T-helper 1 cell treated with Interleukin-12 subunit alpha and Interleukin-12 subunit beta and Interleukin-4 antibody, amounts not matched to agents 30 ng/mL and 1 ng/mL, for 36 hours (primary cell): ENCODE measurements around the gene PBX1. TPM values are rescaled to one million over a fixed set of nuclear protein-coding genes. Genes with fewer than 3 reads are reported as not detected.

Experiments
- intact Hi-C: fragments of 100-400 bp; cut with micrococcal nuclease; formaldehyde crosslinking; loops from one replicate; pipeline ENCODE4 v1.15.1; 2024
- total RNA-seq: library from RNA; stranded (reverse); gene quantifications from 2 replicates; pipeline ENCODE4 v1.2.3, GENCODE V29; 2022

Gene PBX1
- total RNA-seq, 1 donor from 2014 or later: not detected

DNA sequence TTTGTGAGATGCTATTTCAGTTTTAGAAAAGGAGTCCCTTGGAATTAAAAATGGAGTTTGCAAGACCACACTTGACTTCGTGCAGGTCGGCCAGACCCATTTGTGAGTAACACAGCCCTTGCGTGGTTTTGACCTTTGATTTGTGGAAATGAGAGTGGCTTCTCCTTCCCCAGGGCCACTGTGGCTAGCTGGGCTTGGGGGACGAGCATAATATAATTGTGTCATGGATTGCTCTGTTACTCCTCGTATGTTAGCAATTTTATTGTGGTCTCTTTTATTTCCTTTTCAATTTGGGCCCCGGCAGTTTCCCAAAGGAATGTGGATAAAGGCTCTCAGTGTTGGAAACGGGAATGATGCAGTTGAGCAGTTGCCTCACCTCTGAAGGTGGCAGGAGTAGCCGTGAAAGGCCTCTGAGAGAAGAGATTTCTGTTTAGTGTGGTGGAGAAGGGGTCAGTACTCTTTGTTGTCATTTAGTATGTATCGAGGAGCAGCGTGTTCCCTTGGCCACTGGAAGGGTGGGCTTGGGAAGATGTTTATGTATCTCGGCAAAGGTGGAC lies 194.6 kb downstream of the PBX1 start:
- intact Hi-C loops: no loop called here

- intact Hi-C loops: no loop called here
These were observed 195.2 kb downstream of the PBX1 start for GRCh38 chr1:164754088-164754600.

DNA sequence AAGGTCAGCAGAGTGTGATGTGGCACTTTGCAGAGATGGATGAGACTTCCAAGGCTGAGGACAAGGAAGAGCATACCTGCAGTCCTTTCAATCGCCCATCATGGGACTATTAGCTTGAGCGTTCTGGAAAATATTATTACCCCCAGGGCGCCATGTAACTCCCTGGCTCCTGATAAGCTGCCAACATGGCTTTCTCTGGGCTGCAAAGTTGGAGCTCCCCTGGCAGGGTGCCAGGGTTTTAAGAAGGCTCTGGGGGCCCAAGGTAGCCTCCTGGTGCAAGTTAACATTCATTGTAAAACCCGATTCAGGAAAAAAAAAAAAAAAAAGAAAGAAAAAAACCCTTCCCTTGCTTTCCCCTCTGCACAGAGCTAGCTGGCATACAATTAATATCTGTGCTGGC lies 196.7 kb downstream of the PBX1 start:
- intact Hi-C loops: no loop called here

DNA sequence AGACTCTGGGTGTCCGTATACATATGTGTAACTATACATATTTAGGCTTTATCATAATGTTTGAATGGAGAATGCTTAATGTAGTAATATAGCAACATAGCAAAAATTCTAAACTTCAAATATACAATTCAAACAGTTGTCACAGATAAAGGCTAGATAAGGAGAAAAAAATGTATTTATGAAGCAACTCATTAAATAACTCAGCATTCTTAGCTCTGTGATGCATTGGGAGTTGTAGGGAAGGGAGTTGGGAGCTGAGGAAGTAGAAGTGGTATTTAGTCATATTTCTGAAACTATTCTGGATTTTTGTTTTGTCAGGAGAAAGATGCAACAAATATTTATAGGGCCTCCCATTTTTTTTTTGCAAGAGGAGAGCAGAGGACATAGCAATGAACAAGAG lies 197.8 kb downstream of the PBX1 start:
- intact Hi-C loops: no loop called here

DNA sequence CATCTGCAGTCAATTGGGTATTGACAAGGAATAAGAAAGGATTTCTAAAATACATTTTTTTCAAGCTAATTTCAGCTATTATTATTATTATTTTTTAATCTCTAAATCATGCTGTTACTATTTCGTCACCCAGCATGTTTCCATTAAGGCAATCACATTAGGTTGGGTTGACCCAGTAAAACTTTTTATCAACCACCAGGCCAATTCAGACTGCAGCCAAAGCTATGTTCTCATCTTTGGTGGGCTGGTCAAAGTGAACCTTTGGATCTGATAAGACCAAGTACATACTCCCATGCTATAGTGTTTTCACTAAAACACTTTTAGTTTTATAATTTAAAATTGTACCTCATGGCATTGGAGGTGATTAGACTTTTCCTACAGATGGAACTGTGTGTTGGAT lies 198.6 kb downstream of the PBX1 start:
- intact Hi-C loops: no loop called here

DNA sequence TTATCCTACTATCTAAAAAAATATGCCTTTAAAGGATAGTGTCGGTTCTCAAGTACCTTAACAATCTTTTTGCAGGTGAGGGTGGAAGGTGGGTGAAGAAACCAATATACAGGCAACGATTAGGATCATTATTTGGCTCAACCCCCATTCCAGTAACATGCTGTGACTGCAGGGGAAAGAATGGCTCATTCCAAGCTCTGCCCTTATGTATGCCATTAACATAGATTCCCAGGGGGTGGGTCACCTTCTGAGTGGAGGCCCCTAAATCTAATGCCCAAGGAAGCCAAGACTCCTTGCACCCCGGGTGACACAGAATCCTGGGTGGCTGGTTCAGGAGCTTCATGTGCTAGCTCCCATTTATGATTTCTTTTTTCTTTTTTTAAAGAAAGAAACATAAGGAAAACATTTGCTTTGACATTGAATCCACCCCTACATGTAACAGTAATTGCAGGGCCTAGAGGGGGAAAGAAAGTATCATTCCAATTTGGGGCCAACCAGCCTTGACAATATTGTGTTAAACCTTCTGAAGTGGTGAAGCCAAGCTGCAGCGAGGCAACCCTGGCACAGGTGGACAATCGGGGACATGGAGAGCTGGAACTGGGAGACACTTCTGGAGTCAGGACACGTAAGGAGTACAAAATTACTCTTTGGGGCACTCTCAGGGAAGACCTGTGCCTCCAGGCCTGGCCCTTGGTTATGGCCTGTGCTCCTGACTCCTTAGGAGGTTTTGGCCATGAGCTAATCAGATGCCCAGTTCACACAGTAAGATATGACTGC lies 200.3 kb downstream of the PBX1 start:
- intact Hi-C loops: no loop called here

DNA sequence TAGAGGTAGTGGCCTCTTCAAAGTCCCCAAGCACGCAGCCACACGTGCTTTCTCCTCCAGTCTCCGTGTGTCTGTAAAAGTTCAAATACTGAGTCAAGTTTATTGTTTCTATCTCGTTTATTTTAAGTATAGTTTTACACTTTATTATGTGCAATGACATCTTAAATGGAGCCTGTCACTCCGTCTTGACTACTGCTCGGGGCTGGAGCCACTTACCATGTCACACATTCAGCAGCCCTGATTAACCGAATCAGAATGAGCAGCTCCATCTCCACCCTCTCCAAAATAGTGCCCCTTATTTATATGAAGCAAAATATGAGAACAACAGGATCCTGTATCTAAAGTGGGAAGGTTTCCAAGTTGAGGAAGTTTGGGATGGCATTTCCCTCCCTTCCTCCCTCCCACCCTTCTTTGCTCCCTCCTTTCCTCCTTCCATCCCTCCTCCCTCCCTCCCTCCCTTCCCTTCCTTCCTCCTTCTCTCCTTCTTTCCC lies 201.0 kb downstream of the PBX1 start:
- intact Hi-C loops: no loop called here

- intact Hi-C loops: no loop called here
These were observed 201.6 kb downstream of the PBX1 start for GRCh38 chr1:164760569-164760968.

GRCh38 chr1:164761009-164761408 lies 202.0 kb downstream of the PBX1 start:
- intact Hi-C loops: no loop called here

- intact Hi-C loops: no loop called here
These were observed 204.1 kb downstream of the PBX1 start for GRCh38 chr1:164763098-164763497.

GRCh38 chr1:164764333-164764732 lies 205.3 kb downstream of the PBX1 start:
- intact Hi-C loops: no loop called here

GRCh38 chr1:164765557-164765956 lies 206.6 kb downstream of the PBX1 start:
- intact Hi-C loops: no loop called here

- intact Hi-C loops: no loop called here
These were observed 207.2 kb downstream of the PBX1 start for GRCh38 chr1:164765992-164766720.

- intact Hi-C loops: no loop called here
These were observed 208.9 kb downstream of the PBX1 start for GRCh38 chr1:164767752-164768402.

DNA sequence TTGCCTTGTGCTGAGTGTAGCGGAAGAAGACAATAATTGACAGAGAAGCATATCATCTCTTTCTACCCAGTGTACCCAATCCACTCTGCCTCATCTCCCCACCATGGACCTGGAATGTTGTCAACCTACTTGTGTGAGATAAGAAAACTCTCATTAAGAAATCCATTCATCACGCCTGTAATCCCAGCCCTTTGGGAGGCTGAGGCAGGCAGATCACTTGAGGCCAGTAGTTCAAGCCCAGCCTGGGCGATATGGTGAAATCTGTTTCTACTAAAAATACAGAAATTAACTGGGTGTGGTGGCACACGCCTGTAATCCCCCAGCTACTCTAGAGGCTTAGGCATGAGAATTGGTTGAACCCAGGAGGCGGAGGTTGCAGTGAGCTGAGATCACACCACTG lies 209.6 kb downstream of the PBX1 start:
- intact Hi-C loops: no loop called here

DNA sequence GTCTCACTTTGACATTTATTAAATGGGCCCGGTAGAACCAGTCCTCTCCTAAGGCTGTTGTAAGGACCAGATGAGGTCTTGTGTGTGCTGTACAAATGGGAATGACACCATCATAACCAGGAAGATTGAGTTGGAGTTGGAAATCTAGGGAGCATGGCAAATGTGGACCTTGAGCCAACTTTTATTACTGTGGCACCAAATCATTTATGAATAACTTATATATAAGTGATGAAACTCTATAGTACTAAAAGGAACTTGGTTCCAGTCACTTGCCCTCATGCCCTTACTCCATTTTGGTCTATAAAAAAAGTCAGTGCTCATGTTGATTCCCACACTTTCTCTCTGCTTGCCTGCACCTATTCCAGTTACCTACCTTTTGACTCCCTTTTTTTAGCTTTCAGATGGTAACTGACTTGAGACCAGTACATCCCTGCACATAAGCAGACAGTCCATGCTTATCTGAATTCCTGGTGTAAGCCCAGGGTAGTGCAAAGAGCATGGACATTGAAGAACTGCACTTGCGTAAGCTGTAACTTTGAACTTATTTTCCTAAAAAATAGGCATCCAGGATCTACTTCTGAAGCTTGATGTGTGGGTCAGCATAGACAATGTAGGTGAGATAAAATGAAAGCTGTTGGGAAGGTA lies 210.6 kb downstream of the PBX1 start:
- intact Hi-C loops: no loop called here

DNA sequence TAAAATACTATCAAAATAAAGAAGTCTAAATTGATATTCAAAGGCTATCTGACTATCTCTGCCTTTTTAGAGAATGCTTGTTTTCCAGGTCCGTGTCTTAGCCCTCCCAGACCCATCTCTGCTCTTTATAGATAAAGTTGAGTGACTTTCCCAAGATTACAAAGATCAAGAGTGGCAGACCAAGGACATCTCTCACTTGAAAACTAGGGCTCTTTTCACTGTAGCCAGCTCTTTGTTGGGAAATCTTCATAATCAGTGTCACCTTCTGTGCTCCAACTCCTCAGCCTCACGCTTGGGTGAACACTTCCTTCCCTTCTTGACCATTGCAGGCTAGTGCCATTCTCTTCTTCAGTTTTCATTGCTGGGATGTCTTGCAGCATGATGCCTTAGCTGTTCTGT lies 211.1 kb downstream of the PBX1 start:
- intact Hi-C loops: no loop called here

- intact Hi-C loops: no loop called here
These were observed 212.1 kb downstream of the PBX1 start for GRCh38 chr1:164771041-164771618.

- intact Hi-C loops: no loop called here
These were observed 212.8 kb downstream of the PBX1 start for GRCh38 chr1:164771619-164772361.

GRCh38 chr1:164772635-164773034 lies 213.7 kb downstream of the PBX1 start:
- intact Hi-C loops: no loop called here
